CD4-positive, alpha-beta T cell (primary cell): ENCODE data around the gene PRDM1. TPM values are rescaled to one million over a fixed set of nuclear protein-coding genes. Genes with fewer than 3 reads are reported as not detected.

Experiments used
- ATAC-seq: fragments of 200-7000 bp; cut with Tn5 transposase; one replicate; pipeline ENCODE4 v1.10.0; 2022; ENCODE audit warnings: mild to moderate bottlenecking; ENCODE audit not compliant: poor library complexity
- CTCF ChIA-PET: fragments of 350-600 bp; sonication (Branson Sonifier 250); formaldehyde crosslinking; loops from one replicate; lab custom pipeline; 2021; ENCODE audit warnings: antibody characterized with exemption, inconsistent platforms; lab: Charles Lee
- POLR2A ChIA-PET: fragments of 350-600 bp; sonication (Branson Sonifier 250); formaldehyde crosslinking; loops from one replicate; lab custom pipeline; 2021; ENCODE audit warnings: antibody characterized with exemption, inconsistent platforms; lab: Charles Lee
- DNase-seq, 14 experiments: peaks; one replicate each; pipeline ENCODE4 v3.0.0-alpha.2; 2013 to 2020; ENCODE audit warnings: mixed read lengths in 2 of 14
- H3K27ac ChIP-seq, 2 donors: one replicate each; pipeline versions ENCODE4 v1.5.1 to v1.7.0; 2013; ENCODE audit warnings: low read length in 2 of 2, low read depth in 1 of 2, mild to moderate bottlenecking in 1 of 2
- H3K27me3 ChIP-seq, 2 experiments: 1 replicate in 1 of 2; 2 replicates in 1 of 2; pipeline versions ENCODE4 v1.6.1 to v1.7.0; 2013; ENCODE audit warnings: low read length in 2 of 2, control low read depth in 1 of 2, mild to moderate bottlenecking in 1 of 2, moderate library complexity in 1 of 2; ENCODE audit not compliant: insufficient read depth in 2 of 2, control insufficient read depth in 1 of 2
- H3K36me3 ChIP-seq: one replicate; pipeline ENCODE4 v1.6.1; 2013; ENCODE audit warnings: low read length, control low read depth; ENCODE audit not compliant: insufficient read depth
- H3K4me1 ChIP-seq: one replicate; pipeline ENCODE4 v1.6.1; 2013; ENCODE audit warnings: low read length, control low read depth; ENCODE audit not compliant: insufficient read depth
- H3K4me3 ChIP-seq: one replicate; pipeline ENCODE4 v1.5.1; 2013; ENCODE audit warnings: mild to moderate bottlenecking, low read length, moderate library complexity
- H3K9me3 ChIP-seq, 2 experiments: 1 replicate in 1 of 2; 2 replicates in 1 of 2; pipeline versions ENCODE4 v1.6.1 to v1.7.0; 2013; ENCODE audit warnings: low read length in 2 of 2, mild to moderate bottlenecking in 2 of 2, control low read depth in 1 of 2, moderate library complexity in 1 of 2; ENCODE audit not compliant: control insufficient read depth in 1 of 2, insufficient read depth in 1 of 2
- H3K27ac Mint-ChIP-seq: one replicate; pipeline ENCODE4 v1.8.0; 2020; ENCODE audit warnings: mixed read lengths
- H3K27me3 Mint-ChIP-seq: one replicate; pipeline ENCODE4 v1.8.0; 2021; ENCODE audit warnings: mixed read lengths
- H3K36me3 Mint-ChIP-seq: one replicate; pipeline ENCODE4 v1.8.0; 2021; ENCODE audit warnings: low read depth, mixed read lengths
- H3K4me1 Mint-ChIP-seq: one replicate; pipeline ENCODE4 v1.8.0; 2021; ENCODE audit warnings: low read depth, mixed read lengths
- H3K4me3 Mint-ChIP-seq: one replicate; pipeline ENCODE4 v1.8.0; 2020; ENCODE audit warnings: mild to moderate bottlenecking, mixed read lengths
- H3K9me3 Mint-ChIP-seq: one replicate; pipeline ENCODE4 v1.8.0; 2020; ENCODE audit warnings: mixed read lengths
- CTCF ChIP-seq: fragments of 200-600 bp; IDR thresholded peaks from one replicate; pipeline ENCODE4 v1.8.0; 2022; ENCODE audit warnings: antibody characterized with exemption, mild to moderate bottlenecking
- intact Hi-C, 2 experiments: fragments of 100-400 bp; cut with DNase I in 1 of 2; cut with micrococcal nuclease in 1 of 2; formaldehyde crosslinking; loops; one replicate each; pipeline versions ENCODE4 v1.15.1 to v1.9.0; 2023 to 2025; cut with DNase I, micrococcal nuclease
- total RNA-seq, 174 experiments: library from RNA in 2 of 174; stranded (reverse) in 2 of 174; gene quantifications; one replicate each; pipeline ENCODE4 v1.2.3 and lab custom pipeline; 2021 to 2026

PRDM1 gene
- total RNA-seq, 2 experiments from 2014 or later = 69.9 to 83.4 TPM

GRCh38 chr6:106122938-106123656, 37.0 kb downstream of the PRDM1 start:
- no peak for TF ChIP-seq CTCF
- Histone ChIP-seq H3K36me3 (no peaks in the 10 kb centered on the region), H3K4me1 (peaks cover 24% of the 10 kb centered on the region), H3K4me3 (no peak overlapping the region), H3K27ac (no peak overlapping the region), H3K9me3 (no peaks in the 10 kb centered on the region), H3K27me3 (no peaks in the 10 kb centered on the region)
- DNase-seq (no peak), ATAC-seq (no peak)
- no peaks in the 10 kb centered on the region for H3K9me3 Mint-ChIP-seq
- intact Hi-C loops = no loop called here
- no peaks in the 10 kb centered on the region for H3K36me3 Mint-ChIP-seq
- CTCF ChIA-PET = no interaction called here
- H3K4me3 Mint-ChIP-seq = no peak overlapping the region
- H3K4me1 Mint-ChIP-seq = peaks cover 36% of the 10 kb centered on the region
- POLR2A ChIA-PET = interaction anchor here (2.2 kb wide), 1 partner anchor 25 kb away, joined by 9 read pairs; no protein-coding TSS in a partner anchor
- H3K27me3 Mint-ChIP-seq = no peaks in the 10 kb centered on the region
- H3K27ac Mint-ChIP-seq = no peak overlapping the region

- H3K27me3 ChIP-seq = no peaks in the 10 kb centered on the region
- no peak for ATAC-seq
- H3K36me3 Mint-ChIP-seq = no peaks in the 10 kb centered on the region
- H3K36me3 ChIP-seq = no peaks in the 10 kb centered on the region
- ChIA-PET CTCF (no interaction called here), POLR2A (interaction anchor here (2.2 kb wide), 1 partner anchor 26 kb away, joined by 9 read pairs; no protein-coding TSS in a partner anchor)
- no peak overlapping the region for H3K27ac ChIP-seq
- peaks cover 30% of the 10 kb centered on the region for H3K4me1 Mint-ChIP-seq
- H3K27me3 Mint-ChIP-seq = peaks cover 2% of the 10 kb centered on the region
- H3K27ac Mint-ChIP-seq = no peak overlapping the region
- intact Hi-C loops = no loop called here
- no peak overlapping the region for H3K4me3 Mint-ChIP-seq
- no peak for TF ChIP-seq CTCF
- H3K9me3 Mint-ChIP-seq = no peaks in the 10 kb centered on the region
- H3K4me1 ChIP-seq = peaks cover 15% of the 10 kb centered on the region
- no peak for DNase-seq
- H3K4me3 ChIP-seq = no peak overlapping the region
- H3K9me3 ChIP-seq = no peaks in the 10 kb centered on the region
These were observed 37.9 kb downstream of the PRDM1 start for GRCh38 chr6:106124015-106124414.

- Mint-ChIP-seq H3K27me3 (peaks cover 3% of the 10 kb centered on the region), H3K4me3 (no peak overlapping the region), H3K9me3 (no peaks in the 10 kb centered on the region), H3K4me1 (peaks cover 23% of the 10 kb centered on the region), H3K36me3 (no peaks in the 10 kb centered on the region), H3K27ac (no peak overlapping the region)
- no peak overlapping the region for H3K27ac ChIP-seq
- DNase-seq (no peak), ATAC-seq (no peak)
- no peaks in the 10 kb centered on the region for H3K27me3 ChIP-seq
- ChIA-PET CTCF (interaction anchor here (2.0 kb wide), 1 partner anchor 99 kb away, joined by 6 read pairs; no protein-coding TSS in a partner anchor), POLR2A (interaction anchor here (0.5 to 2.2 kb wide), 2 partner anchors 23 to 26 kb away, joined by 3 to 9 read pairs; no protein-coding TSS in a partner anchor)
- H3K36me3 ChIP-seq = no peaks in the 10 kb centered on the region
- peaks cover 15% of the 10 kb centered on the region for H3K4me1 ChIP-seq
- intact Hi-C loops = no loop called here
- no peaks in the 10 kb centered on the region for H3K9me3 ChIP-seq
- TF ChIP-seq CTCF = no peak
- H3K4me3 ChIP-seq = no peak overlapping the region
These were observed 38.6 kb downstream of the PRDM1 start for GRCh38 chr6:106124437-106125430.
